ENCODE measurements around the gene CHTF18. TPM values are rescaled to one million over a fixed set of nuclear protein-coding genes. Genes with fewer than 3 reads are reported as not detected.

CHTF18 gene
- total RNA-seq, 1 experiment from 2014 or later: 120 TPM

GRCh38 chr16:743794-744500 is 44.5 kb upstream of the CHTF18 start:
- WGBS (ENCODE audit: extremely low coverage, insufficient read length, low lambda C conversion rate): no CpG with 5 or more reads among the region's 21 CpGs
- Histone ChIP-seq H3K4ac (ENCODE audit: low read depth, low read length) (no peak overlapping the region), H2BK20ac (ENCODE audit: low read depth, low read length, poor library complexity, severe bottlenecking) (no peak overlapping the region), H2AFZ (ENCODE audit: low read length) (no peak overlapping the region), H4K5ac (ENCODE audit: insufficient read length, low read depth, low read length) (no peak overlapping the region), H4K20me1 (ENCODE audit: control insufficient read depth, insufficient read depth, insufficient read length) (no peaks in the 10 kb centered on the region), H3K18ac (ENCODE audit: insufficient read length, low read depth, low read length) (no peak overlapping the region), H2BK12ac (ENCODE audit: insufficient read length, low read depth, low read length) (no peak overlapping the region), H2BK15ac (ENCODE audit: low read depth, low read length) (no peak overlapping the region), H3K4me1 (ENCODE audit: insufficient read depth, low read length) (peaks cover 2% of the 10 kb centered on the region; the same call in 1 of the 2 replicates), H2BK5ac (ENCODE audit: insufficient read length, low read length) (no peak overlapping the region), H4K91ac (ENCODE audit: insufficient read length, low read depth, low read length) (no peak overlapping the region), H3K4me2 (ENCODE audit: insufficient read depth, insufficient read length, low read length) (no peak overlapping the region), H2BK120ac (ENCODE audit: low read depth, low read length, poor library complexity, severe bottlenecking) (no peak overlapping the region), H4K8ac (replicated peaks; ENCODE audit: insufficient read length, low read depth, low read length) (no peak overlapping the region), H3K27ac (ENCODE audit: insufficient read length, low read depth, low read length) (no peak overlapping the region), H3K27me3 (ENCODE audit: insufficient read depth, low read length) (no peaks in the 10 kb centered on the region), H3K23me2 (ENCODE audit: insufficient read length, low read depth, low read length, poor library complexity, severe bottlenecking) (peaks cover 10% of the 10 kb centered on the region), H3K79me1 (ENCODE audit: insufficient read depth, low read depth, low read length, poor library complexity, severe bottlenecking) (no peaks in the 10 kb centered on the region), H3K9ac (ENCODE audit: extremely low read depth, insufficient read length, low read length) (no peak overlapping the region), H3K79me2 (ENCODE audit: insufficient read depth, low read length) (no peaks in the 10 kb centered on the region), H3K9me3 (ENCODE audit: control insufficient read depth, low read depth, low read length) (no peaks in the 10 kb centered on the region), H3K14ac (ENCODE audit: insufficient read depth, low read length) (no peak overlapping the region), H2AK5ac (ENCODE audit: insufficient read length, low read length) (no peak overlapping the region), H3T11ph (ENCODE audit: low read length) (no peak overlapping the region), H3K23ac (ENCODE audit: insufficient read length, low read depth, low read length) (no peak overlapping the region), H3K56ac (ENCODE audit: insufficient read length, low read depth, low read length) (no peak overlapping the region)
- Mint-ChIP-seq H3K36me3 (ENCODE audit: insufficient read depth in 1 of 3, low read depth in 3 of 3) (peaks cover 0 to 5% (median 0%) of the 10 kb centered on the region in 3 experiments; a peak in 1 of 7 replicates), H3K27me3 (ENCODE audit: low read depth) (no peaks in the 10 kb centered on the region), H3K9me3 (no peaks in the 10 kb centered on the region), H3K4me3 (no peak overlapping the region; a peak in 1 of 5 replicates), H3K4me1 (peaks cover 5 to 7% of the 10 kb centered on the region in 2 experiments), H3K27ac (no peak overlapping the region)
- TF ChIP-seq CTCF (conservative IDR thresholded peaks at IDR 0.05): peak; percentile 62
- no peak for DNase-seq
